IMR-90 (cell line): ENCODE data around the gene CD2AP. TPM values are rescaled to one million over a fixed set of nuclear protein-coding genes. Genes with fewer than 3 reads are reported as not detected.
A peak's percentile ranks its signal among the peaks of the same experiment; 100 is the strongest.

Experiments used
- ATAC-seq: fragments of 200-7000 bp; cut with Tn5 transposase; 2 replicates; pipeline ENCODE4 v1.9.1; 2020; ENCODE audit warnings: low read depth, mild to moderate bottlenecking, moderate library complexity
- BruUV-seq: library from RNA; stranded (reverse); fragments of 400-500 nt; replicated peaks from 2 replicates; lab custom pipeline; 2021; lab: Mats Ljungman, UMichigan
- CTCF ChIA-PET: fragments of 300-600 bp; formaldehyde crosslinking; extraction: SDS; loops from one replicate; lab custom pipeline; 2021; ENCODE audit warnings: antibody characterized with exemption; lab: Yijun Ruan, JAX
- POLR2A ChIA-PET: fragments of 300-600 bp; sonication (Branson Sonifier 250); formaldehyde crosslinking; loops from one replicate; lab custom pipeline; 2022; ENCODE audit warnings: antibody characterized with exemption; ENCODE audit not compliant: unreplicated experiment; lab: Charles Lee
- DNase-seq: peaks from one replicate; pipeline ENCODE4 v3.0.0; 2013
- H2AFZ ChIP-seq: replicated peaks from 2 replicates; pipeline ENCODE3; 2013; ENCODE audit warnings: low read length, mild to moderate bottlenecking; ENCODE audit not compliant: poor library complexity
- H2AK5ac ChIP-seq: 2 replicates; pipeline ENCODE4 v1.6.1; 2013; ENCODE audit warnings: low read depth, low read length, inconsistent platforms
- H2AK9ac ChIP-seq: replicated peaks from 2 replicates; pipeline ENCODE3; 2013; ENCODE audit warnings: mild to moderate bottlenecking, low read depth, low read length, moderate library complexity; ENCODE audit not compliant: poor library complexity
- H2BK120ac ChIP-seq: 2 replicates; pipeline ENCODE4 v1.6.1; 2013; ENCODE audit warnings: low read depth, low read length, inconsistent platforms
- H2BK15ac ChIP-seq: 3 replicates; pipeline ENCODE4 v1.6.1; 2013; ENCODE audit warnings: low read depth, low read length, inconsistent platforms
- H2BK20ac ChIP-seq: 2 replicates; pipeline ENCODE4 v1.6.1; 2013; ENCODE audit warnings: low read depth, mild to moderate bottlenecking, inconsistent platforms, low read length, moderate library complexity
- H2BK5ac ChIP-seq: 2 replicates; pipeline ENCODE4 v1.6.1; 2013; ENCODE audit warnings: mild to moderate bottlenecking, low read depth, low read length, inconsistent platforms; ENCODE audit not compliant: poor library complexity, severe bottlenecking
- H3K14ac ChIP-seq: replicated peaks from 2 replicates; pipeline ENCODE4 v1.6.1; 2013; ENCODE audit warnings: low read depth, low read length, inconsistent platforms
- H3K18ac ChIP-seq: 2 replicates; pipeline ENCODE4 v1.6.1; 2013; ENCODE audit warnings: low read depth, low read length, control low read depth
- H3K23ac ChIP-seq: 2 replicates; pipeline ENCODE4 v1.6.1; 2013; ENCODE audit warnings: low read depth, low read length, inconsistent platforms
- H3K27ac ChIP-seq: 2 replicates; pipeline ENCODE4 v1.5.1; 2013; ENCODE audit warnings: mild to moderate bottlenecking, control low read depth, low read length; ENCODE audit not compliant: insufficient read depth
- H3K27me3 ChIP-seq: 2 replicates; pipeline ENCODE4 v1.6.1; 2013; ENCODE audit warnings: low read length; ENCODE audit not compliant: control insufficient read depth, insufficient read depth
- H3K36me3 ChIP-seq: 2 replicates; pipeline ENCODE4 v1.6.1; 2013; ENCODE audit warnings: low read length, mixed read lengths; ENCODE audit not compliant: control insufficient read depth, insufficient read depth
- H3K4ac ChIP-seq: 2 replicates; pipeline ENCODE4 v1.6.1; 2013; ENCODE audit warnings: low read depth, low read length, inconsistent platforms
- H3K4me1 ChIP-seq: 2 replicates; pipeline ENCODE4 v1.6.1; 2013; ENCODE audit warnings: low read length, mixed read lengths; ENCODE audit not compliant: control insufficient read depth, insufficient read depth
- H3K4me2 ChIP-seq: 2 replicates; pipeline ENCODE4 v1.6.1; 2013; ENCODE audit warnings: low read depth, mild to moderate bottlenecking, control low read depth, low read length, moderate library complexity
- H3K4me3 ChIP-seq: 2 replicates; pipeline ENCODE4 v1.5.1; 2013; ENCODE audit warnings: low read depth, mild to moderate bottlenecking, control low read depth, low read length, moderate library complexity; ENCODE audit not compliant: insufficient read depth
- H3K56ac ChIP-seq: 2 replicates; pipeline ENCODE4 v1.6.1; 2013; ENCODE audit warnings: low read length, inconsistent platforms; ENCODE audit not compliant: insufficient read depth; ENCODE audit errors: extremely low read depth
- H3K79me1 ChIP-seq, 2 experiments: 2 replicates each; pipeline ENCODE4 v1.6.1; 2013; ENCODE audit warnings: low read length in 2 of 2, inconsistent platforms in 1 of 2, low read depth in 1 of 2
- H3K9ac ChIP-seq: 2 replicates; pipeline ENCODE4 v1.6.1; 2013; ENCODE audit warnings: low read depth, low read length, control low read depth
- H3K9me1 ChIP-seq: 2 replicates; pipeline ENCODE4 v1.6.1; 2013; ENCODE audit warnings: low read length, inconsistent platforms; ENCODE audit not compliant: insufficient read depth
- H3K9me3 ChIP-seq: 2 replicates; pipeline ENCODE4 v1.6.1; 2013; ENCODE audit warnings: low read length; ENCODE audit not compliant: control insufficient read depth, insufficient read depth
- H4K20me1 ChIP-seq: 2 replicates; pipeline ENCODE4 v1.6.1; 2013; ENCODE audit warnings: low read length, inconsistent platforms; ENCODE audit not compliant: insufficient read depth
- H4K5ac ChIP-seq: 2 replicates; pipeline ENCODE4 v1.6.1; 2013; ENCODE audit warnings: mild to moderate bottlenecking, low read depth, low read length, control low read depth
- H4K8ac ChIP-seq, 2 experiments: 2 replicates each; pipeline ENCODE4 v1.6.1; 2013; ENCODE audit warnings: low read depth in 2 of 2, low read length in 2 of 2, control low read depth in 1 of 2, inconsistent platforms in 1 of 2
- H4K91ac ChIP-seq: 2 replicates; pipeline ENCODE4 v1.6.1; 2013; ENCODE audit warnings: low read depth, low read length, inconsistent platforms; ENCODE audit not compliant: insufficient read depth
- CEBPB ChIP-seq: IDR thresholded peaks from 2 replicates; pipeline ENCODE4 v1.6.1; 2012; ENCODE audit warnings: low read depth, low read length, improper control_type of control experiment
- RFX5 ChIP-seq: IDR thresholded peaks from 2 replicates; pipeline ENCODE4 v1.8.0; 2012; ENCODE audit warnings: low read depth, mild to moderate bottlenecking, low read length, moderate library complexity
- WGBS, 2 experiments: methylation state at CpG; one replicate each; pipeline versions ENCODE4 v1.1.5 to v1.1.7; 2013; ENCODE audit warnings: missing lambda C conversion rate in 2 of 2; ENCODE audit not compliant: insufficient read length in 1 of 2; ENCODE audit errors: extremely low coverage in 2 of 2; 5-methylcytosine and 5-hydroxymethylcytosine counted together
- dilution Hi-C: fragments of 300-500 bp; cut with HindIII; formaldehyde crosslinking; loops from one replicate; pipeline ENCODE4 v1.14.3; 2018; ENCODE audit warnings: low sequenced_read_pairs; ENCODE audit not compliant: unreplicated experiment
- in situ Hi-C: fragments of 300-500 bp; cut with MboI; formaldehyde crosslinking; loops from 3 replicates; pipeline ENCODE4 v1.14.3; 2019; ENCODE audit warnings: low sequenced_read_pairs, inconsistent platforms, mixed read lengths
- intact Hi-C: fragments of 100-400 bp; cut with micrococcal nuclease; formaldehyde crosslinking; loops from 2 replicates; pipeline ENCODE4 v1.10.0; 2022
- polyA plus RNA-seq, 3 experiments: library from polyadenylated mRNA; depleted of rRNA; stranded (reverse); fragments of >200 nt; gene quantifications; 2 replicates each; pipeline ENCODE4 v1.2.3, GENCODE V29; 2012; ENCODE audit warnings: low replicate concordance in 1 of 3
- total RNA-seq: library from RNA; depleted of rRNA; stranded (reverse); fragments of >200 nt; gene quantifications from 2 replicates; pipeline ENCODE4 v1.2.3, GENCODE V29; 2012

CD2AP gene
- total and polyA plus RNA-seq, 2 of the 4 experiments (the other 2 are of a cell fraction), result 5.3 to 7.5 TPM

DNA sequence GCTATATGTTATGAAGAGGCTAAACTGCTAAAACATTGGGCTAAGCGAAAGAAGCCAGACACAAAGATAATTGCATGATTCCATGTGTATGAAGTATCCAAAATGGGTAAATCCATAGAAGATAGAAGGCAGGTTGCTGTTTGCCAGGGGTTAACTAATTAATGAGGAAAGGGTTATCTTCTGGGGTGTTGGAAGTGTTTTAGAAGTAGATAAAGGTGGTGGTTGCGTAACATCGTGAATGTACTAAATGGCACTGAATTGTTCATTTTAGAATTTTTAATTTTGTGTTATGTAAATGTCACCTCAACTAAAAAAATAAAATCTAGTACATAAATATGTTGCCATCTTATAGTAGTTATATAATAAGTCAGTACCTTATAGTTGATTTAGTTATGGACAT, 116.4 kb downstream of the CD2AP start:
- no peak overlapping the region for H2BK20ac ChIP-seq
- no peak overlapping the region for H4K5ac ChIP-seq
- dilution Hi-C loops (no loop called here), intact Hi-C loops (no loop called here), in situ Hi-C loops (no loop called here)
- DNase-seq, result no peak
- no peak for ATAC-seq
- no peak overlapping the region for H2BK120ac ChIP-seq
- no peak overlapping the region for H3K27ac ChIP-seq
- H3K23ac ChIP-seq, result no peak overlapping the region
- no TSS peak for BruUV-seq
- H3K4me2 ChIP-seq, result no peak overlapping the region
- no peak overlapping the region for H3K56ac ChIP-seq
- H2AK5ac ChIP-seq, result no peak overlapping the region
- no peaks in the 10 kb centered on the region for H3K27me3 ChIP-seq
- H3K9me1 ChIP-seq, result peaks cover 3% of the 10 kb centered on the region; the same call in 1 of the 2 replicates
- H4K91ac ChIP-seq, result no peak overlapping the region
- H4K8ac ChIP-seq, result no peak overlapping the region
- H2BK5ac ChIP-seq, result no peak overlapping the region
- peak; percentile 83 for TF ChIP-seq CEBPB
- TF ChIP-seq RFX5, result no peak
- H3K14ac ChIP-seq, result no peak overlapping the region
- H3K4me3 ChIP-seq, result no peak overlapping the region
- POLR2A ChIA-PET, result no interaction called here
- H3K4me1 ChIP-seq, result no peaks in the 10 kb centered on the region
- H3K79me1 ChIP-seq, result peaks cover 0 to 3% of the 10 kb centered on the region in 2 experiments; a peak in 2 of 4 replicates
- H3K36me3 ChIP-seq, result peaks cover 7% of the 10 kb centered on the region; the same call in 1 of the 2 replicates
- no peak overlapping the region for H3K18ac ChIP-seq
- CTCF ChIA-PET, result no interaction called here
- H2AK9ac ChIP-seq, result no peak overlapping the region
- no peak overlapping the region for H3K4ac ChIP-seq
- no peaks in the 10 kb centered on the region for H4K20me1 ChIP-seq
- no peak overlapping the region for H3K9ac ChIP-seq
- no peak overlapping the region for H2AFZ ChIP-seq
- 100% methylated on average over 1 of the region's 3 CpGs for WGBS, 2 experiments
- H2BK15ac ChIP-seq, result no peak overlapping the region
- H3K9me3 ChIP-seq, result no peaks in the 10 kb centered on the region
